Stimulated activated CD4-positive, alpha-beta T cell treated with anti-CD3 and anti-CD28 coated beads, Interleukin-4, amount 100 ng/mL, for 48 hours (primary cell): ENCODE results near the gene PTPRB.
"Not testable (repeated sequence)": the region's sequence is repeated elsewhere in the genome, so short reads cannot be mapped to it uniquely, and the experiment has no call there.

Experiments used
- DNase-seq, 2 donors: peaks; one replicate each; pipeline ENCODE4 v3.0.0-alpha.2; 2020; ENCODE audit warnings: low read depth in 2 of 2

The PTPRB gene

GRCh38 chr12:70540996-70541395, 96.2 kb downstream of the PTPRB start:
- DNase-seq: no peak

GRCh38 chr12:70536650-70537049, 100.6 kb downstream of the PTPRB start:
- no peak for DNase-seq

- DNase-seq: no peak
Measured at GRCh38 chr12:70535896-70536374, 101.3 kb downstream of the PTPRB start.

GRCh38 chr12:70534466-70534865, 102.8 kb downstream of the PTPRB start:
- DNase-seq: no peak

GRCh38 chr12:70529647-70530046, 107.6 kb downstream of the PTPRB start:
- DNase-seq: no peak

GRCh38 chr12:70520847-70521246, 116.4 kb downstream of the PTPRB start:
- DNase-seq: no peak

- no peak for DNase-seq
Measured at GRCh38 chr12:70513426-70513825, 123.8 kb downstream of the PTPRB start.

GRCh38 chr12:70508178-70508577, 129.1 kb downstream of the PTPRB start:
- DNase-seq: no peak

- no peak for DNase-seq
Measured at GRCh38 chr12:70507442-70507841, 129.8 kb downstream of the PTPRB start.

GRCh38 chr12:70497508-70497907, 139.7 kb downstream of the PTPRB start:
- DNase-seq: no peak

- not testable (repeated sequence) for DNase-seq
Measured at GRCh38 chr12:70492904-70493303, 144.3 kb downstream of the PTPRB start.

- DNase-seq: not testable (repeated sequence)
Measured at GRCh38 chr12:70490928-70491327, 146.3 kb downstream of the PTPRB start.

- DNase-seq: no peak
Measured at GRCh38 chr12:70487440-70487839, 149.8 kb downstream of the PTPRB start.

- DNase-seq: no peak
Measured at GRCh38 chr12:70486588-70486987, 150.6 kb downstream of the PTPRB start.

- DNase-seq: no peak
Measured at GRCh38 chr12:70485704-70486103, 151.5 kb downstream of the PTPRB start.

GRCh38 chr12:70484464-70484863, 152.8 kb downstream of the PTPRB start:
- no peak for DNase-seq

GRCh38 chr12:70482764-70483163, 154.5 kb downstream of the PTPRB start:
- DNase-seq: no peak

GRCh38 chr12:70469221-70469820, 167.9 kb downstream of the PTPRB start:
- no peak for DNase-seq

GRCh38 chr12:70468741-70469140, 168.5 kb downstream of the PTPRB start:
- no peak for DNase-seq

GRCh38 chr12:70467918-70468733, 169.1 kb downstream of the PTPRB start:
- DNase-seq: no peak

- no peak for DNase-seq
Measured at GRCh38 chr12:70467476-70467875, 169.8 kb downstream of the PTPRB start.

- DNase-seq: no peak
Measured at GRCh38 chr12:70466753-70467152, 170.5 kb downstream of the PTPRB start.
